Measurements from ENCODE around the gene EPHB1.

Gene EPHB1

GRCh38 chr3:134849561-134849960, 54.5 kb downstream of the EPHB1 start:
- DNase-seq (ENCODE audit: low read depth in 3 of 3) = no peak

GRCh38 chr3:134850761-134851160, 55.7 kb downstream of the EPHB1 start:
- DNase-seq (ENCODE audit: low read depth in 3 of 3) = no peak

- no peak for DNase-seq (ENCODE audit: low read depth in 3 of 3)
Observed at GRCh38 chr3:134852132-134852531, 57.1 kb downstream of the EPHB1 start.

GRCh38 chr3:134852893-134853351, 57.9 kb downstream of the EPHB1 start:
- no peak for DNase-seq (ENCODE audit: low read depth in 3 of 3)

GRCh38 chr3:134854254-134854653, 59.2 kb downstream of the EPHB1 start:
- no peak for DNase-seq (ENCODE audit: low read depth in 3 of 3)

GRCh38 chr3:134857356-134857755, 62.3 kb downstream of the EPHB1 start:
- DNase-seq (ENCODE audit: low read depth in 3 of 3) = no peak

- no peak for DNase-seq (ENCODE audit: low read depth in 3 of 3)
Observed at GRCh38 chr3:134857776-134858362, 62.8 kb downstream of the EPHB1 start.

GRCh38 chr3:134858441-134859035, 63.5 kb downstream of the EPHB1 start:
- no peak for DNase-seq (ENCODE audit: low read depth in 3 of 3)

GRCh38 chr3:134859341-134859740, 64.3 kb downstream of the EPHB1 start:
- no peak for DNase-seq (ENCODE audit: low read depth in 3 of 3)

- DNase-seq (ENCODE audit: low read depth in 3 of 3) = no peak
Observed at GRCh38 chr3:134860141-134860540, 65.1 kb downstream of the EPHB1 start.

- no peak for DNase-seq (ENCODE audit: low read depth in 3 of 3)
Observed at GRCh38 chr3:134863915-134864314, 68.9 kb downstream of the EPHB1 start.

GRCh38 chr3:134864636-134865035, 69.6 kb downstream of the EPHB1 start:
- DNase-seq (ENCODE audit: low read depth in 3 of 3) = no peak

- DNase-seq (ENCODE audit: low read depth in 3 of 3) = no peak
Observed at GRCh38 chr3:134867277-134867676, 72.2 kb downstream of the EPHB1 start.

- DNase-seq (ENCODE audit: low read depth in 3 of 3) = no peak
Observed at GRCh38 chr3:134869153-134869726, 74.2 kb downstream of the EPHB1 start.

- DNase-seq (ENCODE audit: low read depth in 3 of 3) = no peak
Observed at GRCh38 chr3:134871818-134872217, 76.8 kb downstream of the EPHB1 start.

- DNase-seq (ENCODE audit: low read depth in 3 of 3) = no peak
Observed at GRCh38 chr3:134872440-134873388, 77.7 kb downstream of the EPHB1 start.

- no peak for DNase-seq (ENCODE audit: low read depth in 3 of 3)
Observed at GRCh38 chr3:134873789-134874188, 78.7 kb downstream of the EPHB1 start.

- no peak for DNase-seq (ENCODE audit: low read depth in 3 of 3)
Observed at GRCh38 chr3:134874737-134875413, 79.8 kb downstream of the EPHB1 start.

- DNase-seq (ENCODE audit: low read depth in 3 of 3) = no peak
Observed at GRCh38 chr3:134876836-134877235, 81.8 kb downstream of the EPHB1 start.

GRCh38 chr3:134877788-134878187, 82.7 kb downstream of the EPHB1 start:
- no peak for DNase-seq (ENCODE audit: low read depth in 3 of 3)

- no peak for DNase-seq (ENCODE audit: low read depth in 3 of 3)
Observed at GRCh38 chr3:134879990-134880389, 84.9 kb downstream of the EPHB1 start.

GRCh38 chr3:134880431-134880830, 85.4 kb downstream of the EPHB1 start:
- no peak for DNase-seq (ENCODE audit: low read depth in 3 of 3)
